Naive thymus-derived CD4-positive, alpha-beta T cell (primary cell): Measurements from ENCODE around the gene LRRC46. TPM values are rescaled to one million over a fixed set of nuclear protein-coding genes. Genes with fewer than 3 reads are reported as not detected.

Source experiments
- ATAC-seq: fragments of 150-1000 bp; cut with Tn5 transposase; 2 replicates; pipeline ENCODE4 v1.10.0; 2021; ENCODE audit warnings: mild to moderate bottlenecking, moderate library complexity
- CTCF ChIA-PET: fragments of 350-600 bp; sonication (Branson Sonifier 250); formaldehyde crosslinking; loops from one replicate; lab custom pipeline; 2021; ENCODE audit warnings: antibody characterized with exemption; lab: Charles Lee
- POLR2A ChIA-PET: fragments of 350-600 bp; sonication (Branson Sonifier 250); formaldehyde crosslinking; loops from one replicate; lab custom pipeline; 2021; ENCODE audit warnings: antibody characterized with exemption, inconsistent platforms; lab: Charles Lee
- DNase-seq, 9 donors: peaks; one replicate each; pipeline versions ENCODE4 v3.0.0 to v3.0.0-alpha.2; 2020 to 2022; ENCODE audit warnings: mixed read lengths in 1 of 9
- H3K27ac ChIP-seq: one replicate; pipeline ENCODE4 v1.7.0; 2013; ENCODE audit warnings: mild to moderate bottlenecking, low read depth, low read length, moderate library complexity
- H3K27me3 ChIP-seq, 2 donors: one replicate each; pipeline ENCODE4 v1.7.0; 2013; ENCODE audit warnings: low read length in 2 of 2, mild to moderate bottlenecking in 2 of 2, moderate library complexity in 2 of 2; ENCODE audit not compliant: control insufficient read depth in 2 of 2, insufficient read depth in 2 of 2
- H3K36me3 ChIP-seq, 3 experiments: 1 replicate in 2 of 3; 2 replicates in 1 of 3; pipeline ENCODE4 v1.7.0; 2013; ENCODE audit warnings: low read length in 3 of 3, mild to moderate bottlenecking in 3 of 3, moderate library complexity in 1 of 3; ENCODE audit not compliant: insufficient read depth in 3 of 3, control insufficient read depth in 2 of 3
- H3K4me1 ChIP-seq, 2 donors: one replicate each; pipeline ENCODE4 v1.7.0; 2013; ENCODE audit warnings: low read length in 2 of 2, mild to moderate bottlenecking in 2 of 2, moderate library complexity in 1 of 2; ENCODE audit not compliant: control insufficient read depth in 2 of 2, insufficient read depth in 2 of 2
- H3K4me3 ChIP-seq: 2 replicates; pipeline ENCODE4 v1.7.0; 2013; ENCODE audit warnings: mild to moderate bottlenecking, low read length
- H3K9me3 ChIP-seq, 3 experiments: 1 replicate in 2 of 3; 2 replicates in 1 of 3; pipeline ENCODE4 v1.7.0; 2013; ENCODE audit warnings: low read length in 3 of 3; ENCODE audit not compliant: control insufficient read depth in 2 of 3
- H3K27ac Mint-ChIP-seq, 9 donors: one replicate each; pipeline ENCODE4 v1.8.0; 2020 to 2022; ENCODE audit warnings: mixed read lengths in 9 of 9, mild to moderate bottlenecking in 8 of 9, moderate library complexity in 5 of 9, inconsistent platforms in 2 of 9
- H3K27me3 Mint-ChIP-seq, 5 donors: one replicate each; pipeline ENCODE4 v1.8.0; 2021 to 2022; ENCODE audit warnings: mixed read lengths in 5 of 5, mild to moderate bottlenecking in 1 of 5
- H3K36me3 Mint-ChIP-seq, 5 donors: one replicate each; pipeline ENCODE4 v1.8.0; 2020 to 2022; ENCODE audit warnings: mixed read lengths in 5 of 5, mild to moderate bottlenecking in 3 of 5, inconsistent platforms in 1 of 5
- H3K4me1 Mint-ChIP-seq, 7 donors: one replicate each; pipeline ENCODE4 v1.8.0; 2020 to 2022; ENCODE audit warnings: mixed read lengths in 7 of 7, mild to moderate bottlenecking in 3 of 7, inconsistent platforms in 1 of 7
- H3K4me3 Mint-ChIP-seq, 10 donors: one replicate each; pipeline ENCODE4 v1.8.0; 2020 to 2022; ENCODE audit warnings: mild to moderate bottlenecking in 10 of 10, mixed read lengths in 10 of 10, moderate library complexity in 6 of 10, inconsistent platforms in 2 of 10
- H3K9me3 Mint-ChIP-seq, 11 donors: one replicate each; pipeline ENCODE4 v1.8.0; 2020 to 2022; ENCODE audit warnings: mixed read lengths in 11 of 11, mild to moderate bottlenecking in 4 of 11, inconsistent platforms in 1 of 11, moderate library complexity in 1 of 11
- intact Hi-C, 2 donors: fragments of 100-400 bp; cut with micrococcal nuclease; formaldehyde crosslinking; loops; one replicate each; pipeline ENCODE4 v1.15.1; 2023
- polyA plus RNA-seq, 2 donors: library from polyadenylated mRNA; unstranded; fragments of 300-500 nt; fragmentation: Illumina TruSeq; gene quantifications; one replicate each; pipeline ENCODE4 v1.2.3, GENCODE V29; 2021
- total RNA-seq, 6 experiments: library from RNA in 5 of 6; stranded (reverse) in 5 of 6; gene quantifications; 1 replicate in 5 of 6; 2 replicates in 1 of 6; pipeline ENCODE4 v1.2.3 and lab custom pipeline; 2021 to 2026

LRRC46 gene
- total and polyA plus RNA-seq, 7 experiments from 2014 or later, result 0.20 to 1.8 (median 1.2) TPM

DNA sequence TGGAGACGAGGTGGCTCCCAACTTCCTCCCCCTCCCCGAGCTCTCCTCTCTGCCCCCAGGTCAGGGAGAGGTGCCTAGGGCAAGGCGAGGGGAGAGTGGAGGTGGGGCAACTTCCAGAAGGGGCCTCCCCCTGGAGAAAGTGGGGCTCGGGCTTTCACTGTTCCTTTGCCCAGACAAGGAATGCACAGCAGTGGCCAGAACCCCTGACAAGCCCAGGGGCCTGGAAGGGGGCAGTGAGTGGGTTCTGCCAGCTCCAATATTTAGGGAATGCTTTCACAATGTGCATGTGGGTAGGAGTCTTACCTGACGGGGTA is 52.9 kb downstream of the LRRC46 start:
- no peak for DNase-seq
- no peaks in the 10 kb centered on the region for H3K36me3 Mint-ChIP-seq
- Histone ChIP-seq H3K4me3 (no peak overlapping the region), H3K36me3 (no peaks in the 10 kb centered on the region), H3K4me1 (peaks cover 0 to 31% of the 10 kb centered on the region in 2 donors), H3K27me3 (no peaks in the 10 kb centered on the region), H3K9me3 (no peaks in the 10 kb centered on the region), H3K27ac (no peak overlapping the region)
- ChIA-PET CTCF (interaction anchor here (14.4 kb wide), 1 partner anchor 41 kb away, joined by 290 read pairs; the partner anchor contains the start of gene SCRN2), POLR2A (interaction anchor here (1.0 to 1.2 kb wide), 2 partner anchors 11 to 53 kb away, joined by 7 read pairs; partner anchors contain the start of genes LRRC46 and MRPL10)
- peaks cover 0 to 5% (median 0%) of the 10 kb centered on the region in 5 donors for H3K27me3 Mint-ChIP-seq
- H3K27ac Mint-ChIP-seq, result peak overlapping the region in 2 of 9 donors; percentile 12 to 64
- no peaks in the 10 kb centered on the region for H3K9me3 Mint-ChIP-seq
- peaks cover 17 to 38% (median 33%) of the 10 kb centered on the region in 7 donors for H3K4me1 Mint-ChIP-seq
- ATAC-seq, result no peak
- intact Hi-C loops, result no loop called here
- H3K4me3 Mint-ChIP-seq, result peak overlapping the region in 6 of 10 donors; percentile 42 to 70 (median 66)

GRCh38 chr17:47884905-47885730 is 53.6 kb downstream of the LRRC46 start:
- no peaks in the 10 kb centered on the region for H3K36me3 ChIP-seq
- H3K27me3 ChIP-seq, result no peaks in the 10 kb centered on the region
- peaks cover 0 to 31% of the 10 kb centered on the region in 2 donors for H3K4me1 ChIP-seq
- H3K27ac ChIP-seq, result no peak overlapping the region
- POLR2A ChIA-PET, result interaction anchor here (0.5 to 2.2 kb wide), 5 partner anchors 9 to 945 kb away, joined by 3 to 13 read pairs (median 4); partner anchors contain the start of genes LRRC46, MRPL10 and SP2
- ATAC-seq (peak; percentile 36), DNase-seq (peak in 6 of 9 donors; percentile 10 to 37 (median 34))
- Mint-ChIP-seq H3K27ac (peak overlapping the region in 5 of 9 donors; percentile 8 to 64 (median 26)), H3K4me1 (peaks cover 21 to 43% (median 37%) of the 10 kb centered on the region in 7 donors), H3K4me3 (peak overlapping the region in 8 of 10 donors; percentile 42 to 70 (median 65)), H3K36me3 (no peaks in the 10 kb centered on the region), H3K27me3 (peaks cover 0 to 5% (median 0%) of the 10 kb centered on the region in 5 donors), H3K9me3 (no peaks in the 10 kb centered on the region)
- intact Hi-C loops, result no loop called here
- H3K4me3 ChIP-seq, result no peak overlapping the region
- CTCF ChIA-PET, result interaction anchor here (0.9 to 14.4 kb wide), 2 partner anchors 41 to 86 kb away, joined by 3 to 290 read pairs; partner anchors contain the start of genes CDK5RAP3 and SCRN2
- no peaks in the 10 kb centered on the region for H3K9me3 ChIP-seq

Other genes with a start within 250 kb of the LRRC46 start
- gene KPNB1, start 181.8 kb upstream of the LRRC46 start, total RNA-seq, result 100 to 1,000 TPM; 185 to 465 (median 255) TPM
- 10 to 100 TPM; 21.1 to 30.0 TPM for gene KPNB1, start 181.8 kb upstream of the LRRC46 start, polyA plus RNA-seq
- gene TBKBP1, start 137.5 kb upstream of the LRRC46 start, total RNA-seq, result 10 to 100 TPM in 1 of 5 experiments, 1 to 10 TPM in 4; 1.9 to 13.3 (median 2.9) TPM
- under 1 TPM in 1 of 2 donors, not detected in 1; 0.08 TPM for gene TBKBP1, start 137.5 kb upstream of the LRRC46 start, polyA plus RNA-seq
- 10 to 100 TPM in 2 of 5 experiments, 1 to 10 TPM in 3; 1.3 to 38.6 (median 4.5) TPM for gene TBX21, start 98.4 kb upstream of the LRRC46 start, total RNA-seq
- under 1 TPM; 0.13 to 0.43 TPM for gene TBX21, start 98.4 kb upstream of the LRRC46 start, polyA plus RNA-seq
- gene OSBPL7, start 9.9 kb upstream of the LRRC46 start, total RNA-seq, result 10 to 100 TPM; 36.6 to 46.1 (median 41.4) TPM
- gene OSBPL7, start 9.9 kb upstream of the LRRC46 start, polyA plus RNA-seq, result 1 to 10 TPM; 4.0 to 6.3 TPM
- 10 to 100 TPM; 33.6 to 51.2 (median 35.7) TPM for gene MRPL10, start 129 bp upstream of the LRRC46 start, total RNA-seq
- 10 to 100 TPM; 36.5 to 44.0 TPM for gene MRPL10, start 129 bp upstream of the LRRC46 start, polyA plus RNA-seq
- gene SCRN2, start 9.6 kb downstream of the LRRC46 start, total RNA-seq, result 10 to 100 TPM; 33.4 to 55.9 (median 41.4) TPM
- 10 to 100 TPM; 27.5 to 34.8 TPM for gene SCRN2, start 9.6 kb downstream of the LRRC46 start, polyA plus RNA-seq
- under 1 TPM in 3 of 5 experiments, not detected in 2; 0.16 to 0.29 (median 0.22) TPM for gene SP6, start 19.5 kb downstream of the LRRC46 start, total RNA-seq
- gene SP6, start 19.5 kb downstream of the LRRC46 start, polyA plus RNA-seq, result under 1 TPM in 1 of 2 donors, not detected in 1; 0.05 TPM
- 10 to 100 TPM; 25.2 to 36.5 (median 30.8) TPM for gene SP2, start 64.6 kb downstream of the LRRC46 start, total RNA-seq
- 10 to 100 TPM in 1 of 2 donors, 1 to 10 TPM in 1; 7.9 to 15.6 TPM for gene SP2, start 64.6 kb downstream of the LRRC46 start, polyA plus RNA-seq
- 10 to 100 TPM; 12.0 to 35.7 (median 14.1) TPM for gene PNPO, start 109.9 kb downstream of the LRRC46 start, total RNA-seq
- gene PNPO, start 109.9 kb downstream of the LRRC46 start, polyA plus RNA-seq, result 10 to 100 TPM; 16.2 to 25.1 TPM
- gene PRR15L, start 126.2 kb downstream of the LRRC46 start, total RNA-seq, result not detected
- under 1 TPM in 1 of 2 donors, not detected in 1; 0.32 TPM for gene PRR15L, start 126.2 kb downstream of the LRRC46 start, polyA plus RNA-seq
- 100 to 1,000 TPM; 238 to 349 (median 276) TPM for gene CDK5RAP3, start 139.4 kb downstream of the LRRC46 start, total RNA-seq
- gene CDK5RAP3, start 139.4 kb downstream of the LRRC46 start, polyA plus RNA-seq, result 10 to 100 TPM; 72.4 to 86.8 TPM
- gene COPZ2, start 206.1 kb downstream of the LRRC46 start, total RNA-seq, result 1 to 10 TPM in 4 of 5 experiments, under 1 TPM in 1; 0.81 to 5.5 (median 1.9) TPM
- under 1 TPM; 0.75 to 0.99 TPM for gene COPZ2, start 206.1 kb downstream of the LRRC46 start, polyA plus RNA-seq
- gene NFE2L1, start 216.7 kb downstream of the LRRC46 start, total RNA-seq, result 10 to 100 TPM; 34.7 to 65.2 (median 49.2) TPM
- gene NFE2L1, start 216.7 kb downstream of the LRRC46 start, polyA plus RNA-seq, result 10 to 100 TPM in 1 of 2 donors, 1 to 10 TPM in 1; 8.7 to 15.8 TPM